Heart right ventricle (tissue), 16 donors: ENCODE results near the gene ERP27. TPM values are rescaled to one million over a fixed set of nuclear protein-coding genes. Genes with fewer than 3 reads are reported as not detected.
A peak's percentile ranks its signal among the peaks of the same experiment; 100 is the strongest.

ENCODE experiments used
- ATAC-seq, 8 donors: fragments of 200-7000 bp; cut with Tn5 transposase; one replicate each; pipeline ENCODE4 v1.9.1; 2020; ENCODE audit warnings: mild to moderate bottlenecking in 8 of 8, moderate library complexity in 8 of 8, moderate number of reproducible peaks in 1 of 8
- DNase-seq, 2 donors: peaks; one replicate each; pipeline ENCODE4 v3.0.0-alpha.2; 2020
- H3K27ac ChIP-seq, 10 donors: fragments of 200-600 bp; sonication (generic) in 2 of 10; one replicate each; pipeline versions ENCODE4 v1.5.0 to v1.8.0; 2020 to 2022; ENCODE audit warnings: mild to moderate bottlenecking in 3 of 10
- H3K27me3 ChIP-seq, 7 donors: fragments of 200-600 bp; one replicate each; pipeline ENCODE4 v1.8.0; 2021 to 2022; ENCODE audit warnings: mild to moderate bottlenecking in 2 of 7
- H3K36me3 ChIP-seq, 9 donors: fragments of 200-600 bp; sonication (generic) in 1 of 9; one replicate each; pipeline versions ENCODE4 v1.5.0 to v1.8.0; 2020 to 2022; ENCODE audit warnings: mild to moderate bottlenecking in 2 of 9
- H3K4me1 ChIP-seq, 9 donors: fragments of 200-600 bp; sonication (generic) in 1 of 9; one replicate each; pipeline versions ENCODE4 v1.5.0 to v1.8.0; 2020 to 2022; ENCODE audit warnings: mild to moderate bottlenecking in 4 of 9
- H3K4me3 ChIP-seq, 10 donors: fragments of 200-600 bp; sonication (generic) in 2 of 10; one replicate each; pipeline versions ENCODE4 v1.5.0 to v1.8.0; 2020 to 2022; ENCODE audit warnings: mild to moderate bottlenecking in 7 of 10, moderate library complexity in 2 of 10
- H3K9me3 ChIP-seq, 11 donors: fragments of 200-600 bp in 10 of 11; sonication (generic) in 2 of 11; one replicate each; pipeline versions ENCODE4 v1.5.0 to v1.8.0; 2013 to 2022; ENCODE audit warnings: mild to moderate bottlenecking in 2 of 11, control low read depth in 1 of 11, moderate library complexity in 1 of 11
- CTCF ChIP-seq, 9 donors: fragments of 200-600 bp; sonication (generic) in 2 of 9; IDR thresholded peaks; one replicate each; pipeline versions ENCODE4 v1.5.0 to v1.8.0; 2021 to 2022; ENCODE audit warnings: antibody characterized with exemption in 9 of 9, mild to moderate bottlenecking in 5 of 9, moderate library complexity in 1 of 9
- WGBS, 2 donors: extraction: QIAGEN DNeasy Blood & Tissue Kit; methylation state at CpG; one replicate each; pipeline ENCODE4 v1.1.7; 2013; ENCODE audit warnings: inconsistent platforms in 1 of 2; 5-methylcytosine and 5-hydroxymethylcytosine counted together
- intact Hi-C, 10 donors: fragments of 100-400 bp; cut with DNase I; formaldehyde crosslinking; loops; one replicate each; pipeline versions ENCODE4 v1.11.1 to v1.14.2; 2022
- polyA plus RNA-seq, 2 donors: library from polyadenylated mRNA; stranded (reverse); fragments of 200-250 nt; gene quantifications; one replicate each; pipeline ENCODE4 v1.2.3, GENCODE V29; 2013
- total RNA-seq, 10 donors: library from RNA; stranded (reverse); fragmentation: NEBNext Ultra II Directional in 3 of 10; extraction: Animal tissue kit (Norgen Biotek cat#: 25700) in 3 of 10; gene quantifications; one replicate each; pipeline versions ENCODE4 v1.2.1 to v1.2.4, GENCODE V29; 2021 to 2023
- donor health status: Arrhythmogenic right ventricular cardiomyopathy.
- donor health status: ischemic (EF 13 %, LVEDD 7.1; RV severe dilation, severe dysfunction).
- donor health status: healthy with polysubstance abuse.
- donor health status: DM: no; HTN: yes; CAD: no.
- donor health status: DM: no; HTN: no; CAD: no.
- donor health status: ischemic (EF 25% LVEDD 6.9; RV normal size, moderate dysfunction).
- donor health status: ischemic (EF 25% LVEDD 5.7; RV mildly dilated, moderate dysfunction).
- donor health status: healthy.
- donor health status: DM: yes; HTN: yes; CAD: no.
- donor health status: Ischemic cardiomyopathy.
- donor health status: ischemic (EF 35%, LVEDD 5.7; RV mildly dilated, moderate dysfunction).
- donor health status: nonischemic (EF 11% LVEDD 7.7; RV severe dilation, severe dysfunction).
- donor health status: DM: yes; HTN: yes; CAD: no.
- donor health status: PGD.
- donor health status: ischemic (EF 29% LVEDD 5.4; RV normal size, mild dysfunction).
- donor health status: nonischemic (EF 23%, LVEDD 6.1; RV moderate dilation, normal function).

ERP27 gene
- total and polyA plus RNA-seq, 12 donors = 0.14 to 0.79 (median 0.28) TPM; not detected in 2

GRCh38 chr12:14961466-14962152 is 23.3 kb upstream of the ERP27 start, which contains the start of gene ARHGDIB:
TSS of gene ARHGDIB (minus strand) at chr12:14961601. CDS start at chr12:14950712, 10,889 bp downstream.
- H3K27me3 ChIP-seq = no peaks in the 10 kb centered on the region
- peak; percentile 21 to 40 for DNase-seq

GRCh38 chr12:14960548-14961465 is 22.5 kb upstream of the ERP27 start:
- DNase-seq (peak; percentile 42 to 60), ATAC-seq (peak; percentile 50 to 90 (median 78))
- 36 to 51% methylated on average over 13 of the region's 13 CpGs for WGBS, 2 donors
- peak overlapping the region; percentile 76 to 95 (median 84) for H3K27ac ChIP-seq
- H3K4me1 ChIP-seq = peaks cover 0 to 86% (median 59%) of the 10 kb centered on the region in 9 donors
- H3K27me3 ChIP-seq = no peaks in the 10 kb centered on the region
- H3K36me3 ChIP-seq = no peaks in the 10 kb centered on the region
- H3K9me3 ChIP-seq = no peaks in the 10 kb centered on the region
- H3K4me3 ChIP-seq = peak overlapping the region; percentile 13 to 73 (median 52)
- intact Hi-C loops = loop anchor here in 2 of 10 donors (2.0 kb wide), 1 partner anchor 76 kb away; the partner anchor contains the start of gene MGP (in 2 of the 2)
- no peak for TF ChIP-seq CTCF (IDR thresholded peaks at IDR 0.05)

More at GRCh38 chr12:14961466-14962152, 23.3 kb upstream of the ERP27 start, which contains the start of gene ARHGDIB:
- intact Hi-C loops = loop anchor here in 2 of 10 donors (2.0 kb wide), 1 partner anchor 77 kb away; the partner anchor contains the start of gene MGP (in 2 of the 2)
- 16 to 20% methylated on average over 14 of the region's 14 CpGs for WGBS, 2 donors
- peaks cover 0 to 78% (median 51%) of the 10 kb centered on the region in 9 donors for H3K4me1 ChIP-seq
- peak; percentile 67 to 80 (median 76) for ATAC-seq
- peak within 1 kb of the TSS; percentile 76 to 95 (median 84) for H3K27ac ChIP-seq
- no peak for TF ChIP-seq CTCF (IDR thresholded peaks at IDR 0.05)
- H3K36me3 ChIP-seq = no peaks in the 10 kb centered on the region
- peak within 1 kb of the TSS; percentile 13 to 73 (median 52) for H3K4me3 ChIP-seq
- H3K9me3 ChIP-seq = no peaks in the 10 kb centered on the region

GRCh38 chr12:14959916-14960496 is 21.7 kb upstream of the ERP27 start:
- H3K36me3 ChIP-seq = peaks cover 0 to 4% (median 0%) of the 10 kb centered on the region in 9 donors
- ATAC-seq = no peak
- H3K4me1 ChIP-seq = peaks cover 0 to 94% (median 60%) of the 10 kb centered on the region in 9 donors
- no peak for DNase-seq
- H3K27ac ChIP-seq = peak overlapping the region; percentile 76 to 95 (median 84)
- 65 to 76% methylated on average over 4 of the region's 4 CpGs for WGBS, 2 donors
- peak overlapping the region in 9 of 10 donors; percentile 34 to 73 (median 52) for H3K4me3 ChIP-seq
- intact Hi-C loops = loop anchor here in 4 of 10 donors (2.0 to 10.0 kb wide), 3 partner anchors 65 to 75 kb away; partner anchors contain the start of gene MGP (in 3 of the 4)
- no peak for TF ChIP-seq CTCF (IDR thresholded peaks at IDR 0.05)
- no peaks in the 10 kb centered on the region for H3K27me3 ChIP-seq
- no peaks in the 10 kb centered on the region for H3K9me3 ChIP-seq
